ENCODE measurements around the gene CMC2. TPM values are rescaled to one million over a fixed set of nuclear protein-coding genes. Genes with fewer than 3 reads are reported as not detected.

Gene CMC2
- total RNA-seq, 2 experiments from 2014 or later = 89.1 to 99.8 TPM

DNA sequence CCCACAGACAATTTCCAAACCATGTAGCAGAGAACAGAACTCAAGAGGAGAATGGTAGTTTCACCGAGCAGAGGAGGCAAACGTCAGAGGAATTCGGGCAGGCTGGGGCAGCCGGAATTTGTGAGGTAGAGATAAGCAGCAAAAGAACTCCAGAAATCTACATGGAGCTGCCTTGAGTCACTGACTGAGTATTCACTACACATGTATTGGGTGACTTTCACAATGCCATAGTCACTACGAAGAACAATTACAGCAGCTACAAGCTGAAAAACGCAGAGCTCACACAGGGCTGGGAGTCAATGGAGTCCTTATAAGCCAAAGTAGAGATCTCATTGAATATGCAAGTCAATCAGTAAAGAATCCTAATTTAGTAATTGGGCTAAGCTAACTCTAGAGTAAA is 13.4 kb downstream of the CMC2 start:
- H3K9me2 ChIP-seq (ENCODE audit: insufficient read depth, low read length) = no peaks in the 10 kb centered on the region
- no TSS peak for BruUV-seq (replicated peaks)
- no peaks in the 10 kb centered on the region for H3K9me3 ChIP-seq (ENCODE audit: low read length)
- POLR2A ChIA-PET = interaction anchor here (1.0 to 1.5 kb wide), 4 partner anchors 9 to 16 kb away, joined by 3 to 5 read pairs (median 4); no protein-coding TSS in a partner anchor
- H2AFZ ChIP-seq (ENCODE audit: low read length) = no peak overlapping the region
- intact Hi-C loops (cut with micrococcal nuclease; ENCODE audit: unreplicated experiment) = no loop called here
- DNase-seq (ENCODE audit: low spot score) = no peak
- no peak overlapping the region for H3K4me3 ChIP-seq (ENCODE audit: low read depth, low read length, poor library complexity, severe bottlenecking)
- no peak overlapping the region for H3K27ac ChIP-seq (ENCODE audit: low read depth, low read length, poor library complexity, severe bottlenecking)
- peaks cover 15% of the 10 kb centered on the region for H3K4me1 ChIP-seq (ENCODE audit: insufficient read depth, low read length, poor library complexity, severe bottlenecking)
- CTCF ChIA-PET (ENCODE audit: unreplicated experiment) = no interaction called here
- H3K36me3 ChIP-seq (ENCODE audit: insufficient read depth, low read length) = peaks cover 46% of the 10 kb centered on the region
- TF ChIP-seq, protein P1, sequence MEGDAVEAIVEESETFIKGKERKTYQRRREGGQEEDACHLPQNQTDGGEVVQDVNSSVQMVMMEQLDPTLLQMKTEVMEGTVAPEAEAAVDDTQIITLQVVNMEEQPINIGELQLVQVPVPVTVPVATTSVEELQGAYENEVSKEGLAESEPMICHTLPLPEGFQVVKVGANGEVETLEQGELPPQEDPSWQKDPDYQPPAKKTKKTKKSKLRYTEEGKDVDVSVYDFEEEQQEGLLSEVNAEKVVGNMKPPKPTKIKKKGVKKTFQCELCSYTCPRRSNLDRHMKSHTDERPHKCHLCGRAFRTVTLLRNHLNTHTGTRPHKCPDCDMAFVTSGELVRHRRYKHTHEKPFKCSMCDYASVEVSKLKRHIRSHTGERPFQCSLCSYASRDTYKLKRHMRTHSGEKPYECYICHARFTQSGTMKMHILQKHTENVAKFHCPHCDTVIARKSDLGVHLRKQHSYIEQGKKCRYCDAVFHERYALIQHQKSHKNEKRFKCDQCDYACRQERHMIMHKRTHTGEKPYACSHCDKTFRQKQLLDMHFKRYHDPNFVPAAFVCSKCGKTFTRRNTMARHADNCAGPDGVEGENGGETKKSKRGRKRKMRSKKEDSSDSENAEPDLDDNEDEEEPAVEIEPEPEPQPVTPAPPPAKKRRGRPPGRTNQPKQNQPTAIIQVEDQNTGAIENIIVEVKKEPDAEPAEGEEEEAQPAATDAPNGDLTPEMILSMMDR (conservative IDR thresholded peaks at IDR 0.05; ENCODE audit: low read length) = no peak
- no peak for TF ChIP-seq EZH2phosphoT487 (IDR thresholded peaks at IDR 0.05; ENCODE audit: borderline replicate concordance, low read depth, low read length)
- H4K20me1 ChIP-seq (ENCODE audit: insufficient read depth, low read length) = peaks cover 9% of the 10 kb centered on the region; the same call in 1 of the 2 replicates
- H3K4me2 ChIP-seq (ENCODE audit: low read length) = no peak overlapping the region
- peaks cover 77% of the 10 kb centered on the region for H3K79me2 ChIP-seq (ENCODE audit: insufficient read depth, low read depth, low read length)

GRCh38 chr16:80992676-80993293 is 13.9 kb downstream of the CMC2 start:
- TF ChIP-seq, protein P1 (conservative IDR thresholded peaks at IDR 0.05; ENCODE audit: low read length) = no peak
- TF ChIP-seq EZH2phosphoT487 (IDR thresholded peaks at IDR 0.05; ENCODE audit: borderline replicate concordance, low read depth, low read length) = no peak
- H3K9me2 ChIP-seq (ENCODE audit: insufficient read depth, low read length) = no peaks in the 10 kb centered on the region
- CTCF ChIA-PET (ENCODE audit: unreplicated experiment) = no interaction called here
- no peak overlapping the region for H2AFZ ChIP-seq (ENCODE audit: low read length)
- H3K79me2 ChIP-seq (ENCODE audit: insufficient read depth, low read depth, low read length) = peaks cover 72% of the 10 kb centered on the region
- intact Hi-C loops (cut with micrococcal nuclease; ENCODE audit: unreplicated experiment) = no loop called here
- H3K36me3 ChIP-seq (ENCODE audit: insufficient read depth, low read length) = peaks cover 46% of the 10 kb centered on the region
- no peak overlapping the region for H3K27ac ChIP-seq (ENCODE audit: low read depth, low read length, poor library complexity, severe bottlenecking)
- no peaks in the 10 kb centered on the region for H3K9me3 ChIP-seq (ENCODE audit: low read length)
- H4K20me1 ChIP-seq (ENCODE audit: insufficient read depth, low read length) = peaks cover 9% of the 10 kb centered on the region; the same call in 1 of the 2 replicates
- H3K4me2 ChIP-seq (ENCODE audit: low read length) = no peak overlapping the region
- BruUV-seq (replicated peaks) = no TSS peak
- DNase-seq (ENCODE audit: low spot score) = no peak
- POLR2A ChIA-PET = interaction anchor here (1.0 to 1.5 kb wide), 3 partner anchors 10 to 12 kb away, joined by 3 to 5 read pairs (median 4); no protein-coding TSS in a partner anchor
- no peak overlapping the region for H3K4me3 ChIP-seq (ENCODE audit: low read depth, low read length, poor library complexity, severe bottlenecking)
- peaks cover 12% of the 10 kb centered on the region for H3K4me1 ChIP-seq (ENCODE audit: insufficient read depth, low read length, poor library complexity, severe bottlenecking)

DNA sequence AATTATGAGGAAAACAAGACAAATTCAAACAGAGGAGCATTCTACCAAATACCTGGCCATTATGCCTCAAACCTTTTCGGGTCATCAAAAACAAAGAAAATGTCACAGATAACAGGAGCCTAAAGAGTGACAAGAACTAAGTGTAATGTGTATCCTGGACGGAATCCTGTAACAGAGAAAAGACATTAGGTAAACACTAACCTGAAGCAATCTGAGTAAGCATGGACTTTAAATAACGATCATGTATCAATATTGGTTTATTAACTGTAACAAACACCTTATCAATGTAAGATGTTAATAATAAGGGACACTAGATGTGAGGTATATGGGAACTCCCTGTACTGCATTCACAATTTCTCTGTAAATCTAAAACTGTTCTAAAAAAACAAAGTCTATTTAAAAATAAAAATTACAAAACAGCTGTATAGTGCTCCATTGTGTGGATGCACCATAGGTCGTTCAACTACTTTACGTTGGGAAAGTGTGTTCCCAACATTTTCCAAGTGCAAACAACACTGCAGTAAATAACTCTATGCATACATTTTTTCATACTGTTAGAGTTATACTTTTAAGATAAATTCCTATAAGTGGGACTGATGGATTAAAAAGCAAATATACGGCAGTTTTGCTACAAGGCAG is 14.8 kb downstream of the CMC2 start:
- peaks cover 63% of the 10 kb centered on the region for H3K79me2 ChIP-seq (ENCODE audit: insufficient read depth, low read depth, low read length)

More for the DNA sequence above, 14.8 kb downstream of the CMC2 start:
- Histone ChIP-seq H3K4me2 (ENCODE audit: low read length) (no peak overlapping the region), H3K4me1 (ENCODE audit: insufficient read depth, low read length, poor library complexity, severe bottlenecking) (peaks cover 3% of the 10 kb centered on the region), H3K27ac (ENCODE audit: low read depth, low read length, poor library complexity, severe bottlenecking) (no peak overlapping the region), H3K9me3 (ENCODE audit: low read length) (no peaks in the 10 kb centered on the region), H3K36me3 (ENCODE audit: insufficient read depth, low read length) (peaks cover 42% of the 10 kb centered on the region), H3K9me2 (ENCODE audit: insufficient read depth, low read length) (no peaks in the 10 kb centered on the region), H2AFZ (ENCODE audit: low read length) (no peak overlapping the region), H3K4me3 (ENCODE audit: low read depth, low read length, poor library complexity, severe bottlenecking) (no peak overlapping the region), H4K20me1 (ENCODE audit: insufficient read depth, low read length) (peaks cover 4% of the 10 kb centered on the region; the same call in 1 of the 2 replicates)
- POLR2A ChIA-PET = interaction anchor here (1.5 kb wide), 1 partner anchor 12 kb away, joined by 7 read pairs; no protein-coding TSS in a partner anchor
- no TSS peak for BruUV-seq (replicated peaks)
- CTCF ChIA-PET (ENCODE audit: unreplicated experiment) = no interaction called here
- DNase-seq (ENCODE audit: low spot score) = no peak
- no peak for TF ChIP-seq EZH2phosphoT487 (IDR thresholded peaks at IDR 0.05; ENCODE audit: borderline replicate concordance, low read depth, low read length)
- TF ChIP-seq, protein P1 (conservative IDR thresholded peaks at IDR 0.05; ENCODE audit: low read length) = no peak
- intact Hi-C loops (cut with micrococcal nuclease; ENCODE audit: unreplicated experiment) = no loop called here

Measured in OCI-LY7 (cell line).